HT1080 (cell line): ENCODE data around the gene KBTBD4. TPM values are rescaled to one million over a fixed set of nuclear protein-coding genes. Genes with fewer than 3 reads are reported as not detected.
"Not testable (repeated sequence)": the region's sequence is repeated elsewhere in the genome, so short reads cannot be mapped to it uniquely, and the experiment has no call there.

Source experiments
- DNase-seq: peaks from one replicate; pipeline ENCODE4 v3.0.0-alpha.2; 2015; ENCODE audit warnings: low read depth
- total RNA-seq: library from RNA; depleted of rRNA; stranded (reverse); fragments of >200 nt; shearing (Covaris generic); gene quantifications from 2 replicates; pipeline ENCODE4 v1.2.3, GENCODE V29; 2014

KBTBD4 gene
- total RNA-seq, 1 experiment from 2014 or later: 39.0 TPM

GRCh38 chr11:47591764-47592163 is 13.0 kb upstream of the KBTBD4 start:
- DNase-seq: peak; percentile 38

GRCh38 chr11:47589977-47590861 is 11.4 kb upstream of the KBTBD4 start:
- no peak for DNase-seq

- no peak for DNase-seq
Observed at GRCh38 chr11:47589584-47589976, 10.8 kb upstream of the KBTBD4 start.

GRCh38 chr11:47589118-47589517 is 10.3 kb upstream of the KBTBD4 start:
- no peak for DNase-seq

- DNase-seq: no peak
Observed at GRCh38 chr11:47587723-47588326, 9.1 kb upstream of the KBTBD4 start.

- no peak for DNase-seq
Observed at GRCh38 chr11:47587039-47587716, 8.4 kb upstream of the KBTBD4 start.

- no peak for DNase-seq
Observed at GRCh38 chr11:47586098-47586855, 7.5 kb upstream of the KBTBD4 start, which contains the start of gene FAM180B. Gene FAM180B, plus strand, starts transcription at chr11:47586678. Its CDS starts 91 bp downstream, at chr11:47586769.

- no peak for DNase-seq
Observed at GRCh38 chr11:47583844-47584243, 5.1 kb upstream of the KBTBD4 start.

GRCh38 chr11:47577460-47578041 is 1.2 kb downstream of the KBTBD4 start:
- DNase-seq: no peak

GRCh38 chr11:47573321-47573720 is 5.4 kb downstream of the KBTBD4 start:
- no peak for DNase-seq

- no peak for DNase-seq
Observed at GRCh38 chr11:47572715-47573255, 6.0 kb downstream of the KBTBD4 start.

- DNase-seq: no peak
Observed at GRCh38 chr11:47571895-47572294, 6.9 kb downstream of the KBTBD4 start.

GRCh38 chr11:47571357-47571729 is 7.4 kb downstream of the KBTBD4 start:
- DNase-seq: no peak

GRCh38 chr11:47570651-47571356 is 8.0 kb downstream of the KBTBD4 start:
- no peak for DNase-seq

- DNase-seq: no peak
Observed at GRCh38 chr11:47569646-47570045, 9.1 kb downstream of the KBTBD4 start.

- DNase-seq: no peak
Observed at GRCh38 chr11:47566149-47566698, 12.5 kb downstream of the KBTBD4 start.

GRCh38 chr11:47565340-47566148 is 13.2 kb downstream of the KBTBD4 start, which contains the start of gene PTPMT1:
Gene PTPMT1, plus strand, starts transcription at chr11:47565599. Its CDS starts 24 bp downstream, at chr11:47565623.
- DNase-seq: peak; percentile 64

- no peak for DNase-seq
Observed at GRCh38 chr11:47564933-47565339, 13.8 kb downstream of the KBTBD4 start.

- not testable (repeated sequence) for DNase-seq
Observed at GRCh38 chr11:47564366-47564765, 14.4 kb downstream of the KBTBD4 start.
